C4-2B (cell line): ENCODE results near the gene ARSA.

Experiments used
- CTCF ChIP-seq: fragments of 450-650 bp; conservative IDR thresholded peaks from 2 replicates; pipeline ENCODE4 v1.5.1; 2017; ENCODE audit warnings: mild to moderate bottlenecking
- ZFX ChIP-seq: fragments of 450-650 bp; IDR thresholded peaks from 2 replicates; pipeline ENCODE4 v1.6.1; 2017

DNA sequence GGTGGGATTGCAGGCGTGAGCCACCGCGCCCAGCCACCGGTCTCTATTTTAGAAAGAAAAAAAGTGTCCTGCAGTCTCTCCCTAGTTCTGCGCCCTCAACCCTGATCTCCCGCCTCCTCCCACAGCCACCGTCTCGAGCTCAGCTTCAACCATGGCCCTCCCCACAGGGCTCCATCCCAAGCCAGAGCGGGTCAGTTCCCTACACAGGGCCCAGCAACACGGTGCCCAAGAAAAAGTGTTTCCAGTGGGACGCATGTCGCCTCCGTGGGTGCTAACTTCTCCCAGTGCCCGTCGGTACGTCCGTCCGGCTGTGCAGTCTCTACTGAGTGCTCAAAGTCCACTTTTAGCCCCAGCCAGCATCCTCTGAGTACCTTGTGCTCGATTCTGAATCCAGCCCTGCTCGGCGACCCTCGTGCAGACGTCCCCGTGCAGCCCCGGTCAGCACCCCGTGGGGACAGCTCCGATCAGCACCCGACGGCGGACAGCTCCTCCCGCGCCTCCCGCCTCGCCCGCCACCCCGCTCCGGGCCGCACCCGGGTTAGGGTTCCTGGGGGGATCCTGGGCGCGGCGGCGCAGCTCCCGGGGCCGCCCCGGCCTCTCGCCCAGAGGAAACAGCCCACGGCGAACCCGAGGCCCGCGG is 28.0 kb downstream of the ARSA start:
- TF ChIP-seq CTCF, result no peak
- TF ChIP-seq ZFX, result no peak
